NOMO-1 treated with DMSO at 0.1 percent for 48 hours (cell line): Measurements from ENCODE around the gene RAD51.

Source experiments
- DNase-seq: peaks from one replicate; lab custom pipeline; 2025; ENCODE audit not compliant: unreplicated experiment; lab: John Stamatoyannopoulos, UW

The RAD51 gene

GRCh38 chr15:40762919-40763800 is 68.2 kb downstream of the RAD51 start:
- peak; percentile 53 for DNase-seq

GRCh38 chr15:40763801-40764628 is 69.0 kb downstream of the RAD51 start, which contains the start of gene GCHFR:
TSS of gene GCHFR (plus strand) at chr15:40764068. CDS start at chr15:40764181, 113 bp downstream.
- DNase-seq, result peak; percentile 61

- DNase-seq, result no peak
Measured at GRCh38 chr15:40764629-40765103, 69.7 kb downstream of the RAD51 start.

GRCh38 chr15:40766194-40766815 is 71.3 kb downstream of the RAD51 start:
- no peak for DNase-seq

- no peak for DNase-seq
Measured at GRCh38 chr15:40766906-40767837, 72.2 kb downstream of the RAD51 start.

GRCh38 chr15:40767838-40768500 is 73.0 kb downstream of the RAD51 start:
- no peak for DNase-seq

GRCh38 chr15:40768521-40769273 is 73.7 kb downstream of the RAD51 start:
- no peak for DNase-seq

GRCh38 chr15:40769274-40770146 is 74.5 kb downstream of the RAD51 start, which contains the start of gene C15orf62:
TSS of gene C15orf62 (plus strand) at chr15:40769980. CDS start at chr15:40770496, 516 bp downstream.
- peak; percentile 46 for DNase-seq

GRCh38 chr15:40770147-40770721 is 75.3 kb downstream of the RAD51 start:
- DNase-seq, result no peak

- DNase-seq, result no peak
Measured at GRCh38 chr15:40771242-40771641, 76.3 kb downstream of the RAD51 start.

- DNase-seq, result no peak
Measured at GRCh38 chr15:40772014-40772413, 77.0 kb downstream of the RAD51 start.

- DNase-seq, result no peak
Measured at GRCh38 chr15:40773496-40773895, 78.5 kb downstream of the RAD51 start.

- DNase-seq, result no peak
Measured at GRCh38 chr15:40773902-40774301, 78.9 kb downstream of the RAD51 start.

- no peak for DNase-seq
Measured at GRCh38 chr15:40775007-40775406, 80.0 kb downstream of the RAD51 start.

- DNase-seq, result no peak
Measured at GRCh38 chr15:40775740-40776536, 81.0 kb downstream of the RAD51 start.

- DNase-seq, result no peak
Measured at GRCh38 chr15:40776537-40777141, 81.7 kb downstream of the RAD51 start.
